ENCODE data around the gene MRGPRD.

MRGPRD gene

GRCh38 chr11:68947151-68947550, 33.6 kb downstream of the MRGPRD start:
- no peak overlapping the region for H3K27ac ChIP-seq (ENCODE audit: low read depth, low read length)
- no peak overlapping the region for H3K23ac ChIP-seq (ENCODE audit: low read length)
- H3K79me2 ChIP-seq (ENCODE audit: control insufficient read depth, insufficient read depth, low read length), result no peaks in the 10 kb centered on the region
- no peak overlapping the region for H4K5ac ChIP-seq (ENCODE audit: low read length)
- no peaks in the 10 kb centered on the region for H3K79me1 ChIP-seq (ENCODE audit: low read length)
- no peak overlapping the region for H3K56ac ChIP-seq (ENCODE audit: low read length)
- no peak overlapping the region for H3K4me2 ChIP-seq (ENCODE audit: low read length)
- DNase-seq, result no peak
- no peak overlapping the region for H3K4me3 ChIP-seq (ENCODE audit: low read length)
- H2BK15ac ChIP-seq (replicated peaks; ENCODE audit: low read depth), result no peak overlapping the region
- H3K27me3 ChIP-seq (ENCODE audit: insufficient read depth, low read length, poor library complexity), result no peaks in the 10 kb centered on the region
- H3K4me1 ChIP-seq (ENCODE audit: control insufficient read depth, low read depth, low read length), result no peaks in the 10 kb centered on the region
- H3K36me3 ChIP-seq (ENCODE audit: control insufficient read depth, insufficient read depth, low read length), result no peaks in the 10 kb centered on the region
- no CpG with 5 or more reads among the region's 11 CpGs for WGBS (ENCODE audit: extremely low coverage, insufficient coverage, low lambda C conversion rate)
- H2BK120ac ChIP-seq (ENCODE audit: low read depth, low read length), result no peak overlapping the region
- no peak overlapping the region for H2AK5ac ChIP-seq (ENCODE audit: low read length)
- no peak overlapping the region for H2BK5ac ChIP-seq (ENCODE audit: low read length)
- H3K18ac ChIP-seq (ENCODE audit: low read length), result no peak overlapping the region
- H3K9ac ChIP-seq (ENCODE audit: low read length), result no peak overlapping the region
- H4K8ac ChIP-seq (ENCODE audit: low read depth, low read length), result no peak overlapping the region
- no peak overlapping the region for H3K4ac ChIP-seq (ENCODE audit: low read depth, low read length)

GRCh38 chr11:68946416-68947090, 34.2 kb downstream of the MRGPRD start:
- H3K4me1 ChIP-seq (ENCODE audit: control insufficient read depth, low read depth, low read length), result no peaks in the 10 kb centered on the region
- DNase-seq, result no peak
- H4K5ac ChIP-seq (ENCODE audit: low read length), result no peak overlapping the region
- no peaks in the 10 kb centered on the region for H3K79me1 ChIP-seq (ENCODE audit: low read length)
- H3K4ac ChIP-seq (ENCODE audit: low read depth, low read length), result no peak overlapping the region
- H3K4me2 ChIP-seq (ENCODE audit: low read length), result no peak overlapping the region
- no peaks in the 10 kb centered on the region for H3K36me3 ChIP-seq (ENCODE audit: control insufficient read depth, insufficient read depth, low read length)
- H3K9ac ChIP-seq (ENCODE audit: low read length), result no peak overlapping the region
- no peak overlapping the region for H4K8ac ChIP-seq (ENCODE audit: low read depth, low read length)
- no peak overlapping the region for H2BK5ac ChIP-seq (ENCODE audit: low read length)
- no peaks in the 10 kb centered on the region for H3K79me2 ChIP-seq (ENCODE audit: control insufficient read depth, insufficient read depth, low read length)
- H2BK15ac ChIP-seq (replicated peaks; ENCODE audit: low read depth), result no peak overlapping the region
- no peak overlapping the region for H3K18ac ChIP-seq (ENCODE audit: low read length)
- no peak overlapping the region for H2AK5ac ChIP-seq (ENCODE audit: low read length)
- H2BK120ac ChIP-seq (ENCODE audit: low read depth, low read length), result no peak overlapping the region
- no peak overlapping the region for H3K23ac ChIP-seq (ENCODE audit: low read length)
- H3K27ac ChIP-seq (ENCODE audit: low read depth, low read length), result no peak overlapping the region
- H3K56ac ChIP-seq (ENCODE audit: low read length), result no peak overlapping the region
- H3K27me3 ChIP-seq (ENCODE audit: insufficient read depth, low read length, poor library complexity), result no peaks in the 10 kb centered on the region
- H3K4me3 ChIP-seq (ENCODE audit: low read length), result no peak overlapping the region
- no CpG with 5 or more reads among the region's 18 CpGs for WGBS (ENCODE audit: extremely low coverage, insufficient coverage, low lambda C conversion rate)

- no peak overlapping the region for H3K27ac ChIP-seq (ENCODE audit: low read depth, low read length)
- H3K79me1 ChIP-seq (ENCODE audit: low read length), result no peaks in the 10 kb centered on the region
- no peak for DNase-seq
- no peak overlapping the region for H4K8ac ChIP-seq (ENCODE audit: low read depth, low read length)
- H3K23ac ChIP-seq (ENCODE audit: low read length), result no peak overlapping the region
- H2BK120ac ChIP-seq (ENCODE audit: low read depth, low read length), result no peak overlapping the region
- WGBS (ENCODE audit: extremely low coverage, insufficient coverage, low lambda C conversion rate), result no CpG with 5 or more reads among the region's 9 CpGs
- no peak overlapping the region for H2BK15ac ChIP-seq (replicated peaks; ENCODE audit: low read depth)
- H3K4me2 ChIP-seq (ENCODE audit: low read length), result no peak overlapping the region
- no peak overlapping the region for H4K5ac ChIP-seq (ENCODE audit: low read length)
- H3K4me1 ChIP-seq (ENCODE audit: control insufficient read depth, low read depth, low read length), result no peaks in the 10 kb centered on the region
- H3K27me3 ChIP-seq (ENCODE audit: insufficient read depth, low read length, poor library complexity), result no peaks in the 10 kb centered on the region
- H3K9ac ChIP-seq (ENCODE audit: low read length), result no peak overlapping the region
- H2AK5ac ChIP-seq (ENCODE audit: low read length), result no peak overlapping the region
- no peak overlapping the region for H3K18ac ChIP-seq (ENCODE audit: low read length)
- H3K56ac ChIP-seq (ENCODE audit: low read length), result no peak overlapping the region
- no peak overlapping the region for H2BK5ac ChIP-seq (ENCODE audit: low read length)
- H3K4me3 ChIP-seq (ENCODE audit: low read length), result no peak overlapping the region
- H3K36me3 ChIP-seq (ENCODE audit: control insufficient read depth, insufficient read depth, low read length), result peaks cover 3% of the 10 kb centered on the region
- no peak overlapping the region for H3K4ac ChIP-seq (ENCODE audit: low read depth, low read length)
- H3K79me2 ChIP-seq (ENCODE audit: control insufficient read depth, insufficient read depth, low read length), result no peaks in the 10 kb centered on the region
Measured at GRCh38 chr11:68942751-68943271, 38.0 kb downstream of the MRGPRD start.

DNA sequence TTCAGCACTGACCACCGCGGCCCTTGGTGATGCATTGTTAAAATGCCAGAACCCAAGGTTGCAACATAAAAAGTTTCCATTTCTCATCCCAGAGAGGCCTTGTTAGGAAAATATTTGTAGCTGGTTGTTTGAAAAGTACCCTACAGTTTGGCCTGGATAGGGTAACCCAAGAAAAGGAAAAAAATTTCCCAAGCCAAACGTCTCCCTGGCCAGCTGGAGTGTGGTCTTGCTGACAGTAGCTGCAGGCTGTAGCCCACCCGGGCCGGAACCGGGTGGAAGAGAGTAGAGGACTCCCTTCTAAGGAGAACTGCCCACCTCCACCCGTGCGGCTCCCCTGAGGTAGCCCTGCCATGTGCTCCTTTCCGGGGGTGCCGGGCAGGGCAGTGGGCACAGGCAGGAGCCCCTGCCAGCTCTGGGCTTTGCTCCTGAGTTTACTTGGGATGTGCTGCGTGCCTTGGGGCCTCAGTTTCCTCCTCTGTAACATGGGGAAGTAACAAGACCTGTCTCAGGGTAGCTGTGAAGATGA, 38.6 kb downstream of the MRGPRD start:
- Histone ChIP-seq H3K9ac (ENCODE audit: low read length) (no peak overlapping the region), H3K79me1 (ENCODE audit: low read length) (no peaks in the 10 kb centered on the region), H3K4ac (ENCODE audit: low read depth, low read length) (no peak overlapping the region), H2BK120ac (ENCODE audit: low read depth, low read length) (no peak overlapping the region), H3K18ac (ENCODE audit: low read length) (no peak overlapping the region), H2BK15ac (replicated peaks; ENCODE audit: low read depth) (no peak overlapping the region), H3K4me1 (ENCODE audit: control insufficient read depth, low read depth, low read length) (no peaks in the 10 kb centered on the region), H3K79me2 (ENCODE audit: control insufficient read depth, insufficient read depth, low read length) (no peaks in the 10 kb centered on the region), H3K27me3 (ENCODE audit: insufficient read depth, low read length, poor library complexity) (no peaks in the 10 kb centered on the region), H3K27ac (ENCODE audit: low read depth, low read length) (no peak overlapping the region), H3K4me2 (ENCODE audit: low read length) (no peak overlapping the region), H3K56ac (ENCODE audit: low read length) (no peak overlapping the region), H3K36me3 (ENCODE audit: control insufficient read depth, insufficient read depth, low read length) (peaks cover 5% of the 10 kb centered on the region), H2BK5ac (ENCODE audit: low read length) (no peak overlapping the region), H4K5ac (ENCODE audit: low read length) (no peak overlapping the region), H2AK5ac (ENCODE audit: low read length) (no peak overlapping the region), H3K4me3 (ENCODE audit: low read length) (no peak overlapping the region), H4K8ac (ENCODE audit: low read depth, low read length) (no peak overlapping the region), H3K23ac (ENCODE audit: low read length) (no peak overlapping the region)
- no peak for DNase-seq
- WGBS (ENCODE audit: extremely low coverage, insufficient coverage, low lambda C conversion rate), result no CpG with 5 or more reads among the region's 11 CpGs

- no peak overlapping the region for H3K4me2 ChIP-seq (ENCODE audit: low read length)
Measured at GRCh38 chr11:68941324-68942094, 39.3 kb downstream of the MRGPRD start.

More at GRCh38 chr11:68941324-68942094, 39.3 kb downstream of the MRGPRD start:
- no peak overlapping the region for H3K56ac ChIP-seq (ENCODE audit: low read length)
- no peak overlapping the region for H2BK15ac ChIP-seq (replicated peaks; ENCODE audit: low read depth)
- H3K79me1 ChIP-seq (ENCODE audit: low read length), result no peaks in the 10 kb centered on the region
- H2BK120ac ChIP-seq (ENCODE audit: low read depth, low read length), result no peak overlapping the region
- H3K36me3 ChIP-seq (ENCODE audit: control insufficient read depth, insufficient read depth, low read length), result peaks cover 5% of the 10 kb centered on the region
- H2BK5ac ChIP-seq (ENCODE audit: low read length), result no peak overlapping the region
- no peaks in the 10 kb centered on the region for H3K27me3 ChIP-seq (ENCODE audit: insufficient read depth, low read length, poor library complexity)
- no peak overlapping the region for H3K4ac ChIP-seq (ENCODE audit: low read depth, low read length)
- H4K5ac ChIP-seq (ENCODE audit: low read length), result no peak overlapping the region
- WGBS (ENCODE audit: extremely low coverage, insufficient coverage, low lambda C conversion rate), result no CpG with 5 or more reads among the region's 18 CpGs
- H4K8ac ChIP-seq (ENCODE audit: low read depth, low read length), result no peak overlapping the region
- no peak for DNase-seq
- H2AK5ac ChIP-seq (ENCODE audit: low read length), result no peak overlapping the region
- no peak overlapping the region for H3K23ac ChIP-seq (ENCODE audit: low read length)
- no peak overlapping the region for H3K4me3 ChIP-seq (ENCODE audit: low read length)
- no peaks in the 10 kb centered on the region for H3K4me1 ChIP-seq (ENCODE audit: control insufficient read depth, low read depth, low read length)
- no peaks in the 10 kb centered on the region for H3K79me2 ChIP-seq (ENCODE audit: control insufficient read depth, insufficient read depth, low read length)
- H3K9ac ChIP-seq (ENCODE audit: low read length), result no peak overlapping the region
- no peak overlapping the region for H3K18ac ChIP-seq (ENCODE audit: low read length)
- H3K27ac ChIP-seq (ENCODE audit: low read depth, low read length), result no peak overlapping the region

Data from mesendoderm (in vitro differentiated cells).